HG02759 (cell line): ENCODE measurements around the gene IRF2.

Source experiments
- ATAC-seq: cut with Tn5 transposase; IDR thresholded peaks from one replicate; pipeline ENCODE4 v1.9.1; 2021; ENCODE audit warnings: mild to moderate bottlenecking, moderate library complexity; ENCODE audit not compliant: unreplicated experiment

IRF2 gene

GRCh38 chr4:184474263-184475095, at the start of gene IRF2:
Gene IRF2, minus strand, starts transcription at chr4:184474550. Its CDS starts 45,486 bp downstream, at chr4:184429064.
- peak; percentile 70 for ATAC-seq

GRCh38 chr4:184515606-184516005, 41.3 kb upstream of the IRF2 start:
- ATAC-seq, result no peak

GRCh38 chr4:184514121-184514988, 40.0 kb upstream of the IRF2 start:
- peak; percentile 99 for ATAC-seq

- ATAC-seq, result peak; percentile 20
Measured at GRCh38 chr4:184513802-184514120, 39.4 kb upstream of the IRF2 start.

GRCh38 chr4:184511156-184511555, 36.8 kb upstream of the IRF2 start:
- no peak for ATAC-seq

- no peak for ATAC-seq
Measured at GRCh38 chr4:184510401-184510800, 36.1 kb upstream of the IRF2 start.

GRCh38 chr4:184506527-184507121, 32.3 kb upstream of the IRF2 start:
- peak; percentile 98 for ATAC-seq

GRCh38 chr4:184504385-184504784, 30.0 kb upstream of the IRF2 start:
- ATAC-seq, result no peak

GRCh38 chr4:184503869-184504300, 29.5 kb upstream of the IRF2 start:
- no peak for ATAC-seq

- ATAC-seq, result no peak
Measured at GRCh38 chr4:184500748-184501589, 26.6 kb upstream of the IRF2 start.

- no peak for ATAC-seq
Measured at GRCh38 chr4:184499996-184500395, 25.6 kb upstream of the IRF2 start.

GRCh38 chr4:184498598-184498997, 24.2 kb upstream of the IRF2 start:
- no peak for ATAC-seq

- ATAC-seq, result no peak
Measured at GRCh38 chr4:184489771-184490170, 15.4 kb upstream of the IRF2 start.

GRCh38 chr4:184487503-184487902, 13.2 kb upstream of the IRF2 start:
- no peak for ATAC-seq

GRCh38 chr4:184485279-184485678, 10.9 kb upstream of the IRF2 start:
- no peak for ATAC-seq

GRCh38 chr4:184481544-184481943, 7.2 kb upstream of the IRF2 start:
- no peak for ATAC-seq

- no peak for ATAC-seq
Measured at GRCh38 chr4:184479516-184479950, 5.2 kb upstream of the IRF2 start.

- ATAC-seq, result no peak
Measured at GRCh38 chr4:184477201-184477999, 3.0 kb upstream of the IRF2 start.

- no peak for ATAC-seq
Measured at GRCh38 chr4:184476695-184477094, 2.3 kb upstream of the IRF2 start.

- ATAC-seq, result no peak
Measured at GRCh38 chr4:184475498-184475897, 1.1 kb upstream of the IRF2 start.
